Right lobe of liver (tissue), 4 donors: ENCODE measurements around the gene KCNQ1.

Experiments used
- POLR2A ChIP-seq: fragments of 450-650 bp; IDR thresholded peaks from one replicate; pipeline ENCODE4 v1.6.1; 2017; ENCODE audit warnings: antibody characterized with exemption, mild to moderate bottlenecking
- TF ChIP-seq, protein P1 (sequence below), 4 donors: fragments of 200-600 bp in 3 of 4; fragments of 450-650 bp in 1 of 4; IDR thresholded peaks; one replicate each; pipeline versions ENCODE4 v1.5.1 to v1.8.0; 2016 to 2022; ENCODE audit warnings: antibody characterized with exemption in 4 of 4, mild to moderate bottlenecking in 2 of 4
- donor health status: DM: no; HTN: no; CAD: no.
- donor health status: DM: no; HTN: no; CAD: no.
- donor health status: DM: no; HTN: yes; CAD: no.

DNA sequence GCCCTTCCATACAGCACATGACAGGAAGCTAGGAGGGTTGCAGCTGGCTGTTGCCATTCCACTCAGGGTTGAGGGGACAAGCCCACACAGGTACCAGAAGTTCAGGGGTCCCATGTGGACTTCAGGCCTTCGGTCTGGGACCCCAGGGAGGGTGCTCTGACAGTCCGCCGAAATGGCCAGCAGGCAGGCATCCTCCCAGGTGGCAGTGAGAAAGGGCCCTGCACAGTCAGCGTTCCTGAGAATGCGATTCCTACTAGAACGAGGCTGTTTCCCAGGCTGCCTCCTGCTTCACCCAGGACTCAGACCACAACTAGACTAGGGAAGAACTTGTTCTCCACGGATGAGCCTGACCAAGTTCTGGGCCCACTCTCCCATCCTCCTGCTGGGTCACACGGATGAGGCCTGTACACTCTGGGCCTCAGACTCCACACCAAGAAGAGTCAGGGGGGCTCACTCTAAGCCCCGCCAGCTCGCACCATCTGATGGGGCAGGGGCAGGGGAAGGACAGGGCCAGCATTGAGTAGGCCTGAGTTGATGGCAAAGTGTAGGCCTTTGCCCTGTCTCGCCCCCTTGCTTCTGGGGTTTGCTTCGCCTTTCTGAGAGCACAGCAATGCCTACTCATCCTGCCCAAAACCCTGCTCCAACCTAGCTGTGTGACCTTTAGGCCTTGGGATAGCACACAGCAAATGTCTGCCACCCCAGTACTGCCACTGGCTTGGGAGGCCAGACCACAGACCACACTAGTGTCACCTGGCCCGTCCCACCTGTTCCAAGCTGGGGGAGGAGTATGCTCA lies 241.0 kb downstream of the KCNQ1 start:
- TF ChIP-seq POLR2A: no peak
- TF ChIP-seq, protein P1, sequence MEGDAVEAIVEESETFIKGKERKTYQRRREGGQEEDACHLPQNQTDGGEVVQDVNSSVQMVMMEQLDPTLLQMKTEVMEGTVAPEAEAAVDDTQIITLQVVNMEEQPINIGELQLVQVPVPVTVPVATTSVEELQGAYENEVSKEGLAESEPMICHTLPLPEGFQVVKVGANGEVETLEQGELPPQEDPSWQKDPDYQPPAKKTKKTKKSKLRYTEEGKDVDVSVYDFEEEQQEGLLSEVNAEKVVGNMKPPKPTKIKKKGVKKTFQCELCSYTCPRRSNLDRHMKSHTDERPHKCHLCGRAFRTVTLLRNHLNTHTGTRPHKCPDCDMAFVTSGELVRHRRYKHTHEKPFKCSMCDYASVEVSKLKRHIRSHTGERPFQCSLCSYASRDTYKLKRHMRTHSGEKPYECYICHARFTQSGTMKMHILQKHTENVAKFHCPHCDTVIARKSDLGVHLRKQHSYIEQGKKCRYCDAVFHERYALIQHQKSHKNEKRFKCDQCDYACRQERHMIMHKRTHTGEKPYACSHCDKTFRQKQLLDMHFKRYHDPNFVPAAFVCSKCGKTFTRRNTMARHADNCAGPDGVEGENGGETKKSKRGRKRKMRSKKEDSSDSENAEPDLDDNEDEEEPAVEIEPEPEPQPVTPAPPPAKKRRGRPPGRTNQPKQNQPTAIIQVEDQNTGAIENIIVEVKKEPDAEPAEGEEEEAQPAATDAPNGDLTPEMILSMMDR (IDR thresholded peaks at IDR 0.05): no peak
